Effector memory CD4-positive, alpha-beta T cell (primary cell): ENCODE data around the gene BPIFB1.

Experiments
- DNase-seq, 3 donors: peaks; one replicate each; pipeline ENCODE4 v3.0.0-alpha.2; 2020
- H3K27ac ChIP-seq: 2 replicates; pipeline ENCODE4 v1.7.0; 2013; ENCODE audit warnings: mild to moderate bottlenecking, low read length, moderate library complexity; ENCODE audit not compliant: insufficient read depth, poor library complexity, severe bottlenecking
- H3K27me3 ChIP-seq: replicated peaks from 2 replicates; pipeline ENCODE4 v1.7.0; 2013; ENCODE audit warnings: mild to moderate bottlenecking, low read length; ENCODE audit not compliant: insufficient read depth, control insufficient read depth, poor library complexity, severe bottlenecking
- H3K36me3 ChIP-seq: 2 replicates; pipeline ENCODE4 v1.7.0; 2013; ENCODE audit warnings: mild to moderate bottlenecking, low read length, moderate library complexity; ENCODE audit not compliant: control insufficient read depth, insufficient read depth
- H3K4me1 ChIP-seq: 2 replicates; pipeline ENCODE4 v1.7.0; 2013; ENCODE audit warnings: low read length, mild to moderate bottlenecking; ENCODE audit not compliant: control insufficient read depth, insufficient read depth, poor library complexity, severe bottlenecking
- H3K4me3 ChIP-seq: 2 replicates; pipeline ENCODE4 v1.7.0; 2013; ENCODE audit warnings: low read length, low read depth, mild to moderate bottlenecking; ENCODE audit not compliant: insufficient read depth, poor library complexity, severe bottlenecking
- H3K9me3 ChIP-seq: 2 replicates; pipeline ENCODE4 v1.7.0; 2013; ENCODE audit warnings: mild to moderate bottlenecking, low read length, moderate library complexity; ENCODE audit not compliant: control insufficient read depth

The BPIFB1 gene

DNA sequence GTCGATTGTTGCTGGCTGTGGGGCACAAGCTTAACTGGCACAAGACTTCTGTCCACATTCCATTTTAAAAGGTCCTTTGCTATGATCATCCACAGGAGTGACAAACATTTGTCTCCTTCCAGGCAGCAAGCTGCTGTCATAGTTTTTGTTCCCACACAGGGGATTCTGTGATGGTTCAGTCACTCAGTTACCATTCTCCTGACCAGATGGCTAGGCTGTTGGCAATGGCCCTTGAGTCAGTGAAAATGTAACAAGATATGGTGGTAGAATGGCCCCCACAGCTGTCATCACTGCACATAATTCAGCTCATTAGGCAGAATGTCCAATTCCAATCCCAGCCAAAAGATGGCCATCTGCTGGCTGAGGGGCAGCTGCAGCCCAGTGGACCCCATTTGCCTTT, 33.6 kb upstream of the BPIFB1 start:
- Histone ChIP-seq H3K9me3 (no peaks in the 10 kb centered on the region), H3K36me3 (no peaks in the 10 kb centered on the region), H3K27me3 (no peaks in the 10 kb centered on the region), H3K4me3 (no peak overlapping the region), H3K4me1 (no peaks in the 10 kb centered on the region), H3K27ac (no peak overlapping the region)
- no peak for DNase-seq

DNA sequence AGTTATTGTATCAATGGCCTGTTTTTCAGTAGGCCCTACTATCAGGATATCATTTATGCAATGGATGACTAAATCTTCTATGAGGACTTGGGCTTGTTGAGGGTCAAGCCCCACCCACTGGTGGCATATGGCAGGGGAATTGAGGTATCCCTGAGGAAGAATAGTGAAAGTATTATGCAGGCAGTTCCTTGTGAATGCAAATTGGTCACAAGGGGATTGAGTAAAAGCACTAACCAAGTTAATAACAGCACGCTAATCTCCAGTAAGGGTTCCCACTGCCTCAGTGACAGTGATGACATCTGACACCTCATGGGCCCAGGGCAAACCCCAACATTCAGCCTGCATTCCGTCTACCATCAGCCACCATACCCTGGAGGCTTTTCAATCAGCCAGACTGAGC, 32.3 kb upstream of the BPIFB1 start:
- Histone ChIP-seq H3K27me3 (no peaks in the 10 kb centered on the region), H3K4me1 (no peaks in the 10 kb centered on the region), H3K27ac (no peak overlapping the region), H3K4me3 (no peak overlapping the region), H3K9me3 (no peaks in the 10 kb centered on the region), H3K36me3 (no peaks in the 10 kb centered on the region)
- no peak for DNase-seq

GRCh38 chr20:33251496-33251895, 31.5 kb upstream of the BPIFB1 start:
- no peaks in the 10 kb centered on the region for H3K27me3 ChIP-seq
- H3K36me3 ChIP-seq = no peaks in the 10 kb centered on the region
- no peak overlapping the region for H3K4me3 ChIP-seq
- H3K9me3 ChIP-seq = no peaks in the 10 kb centered on the region
- DNase-seq = no peak
- no peak overlapping the region for H3K27ac ChIP-seq
- no peaks in the 10 kb centered on the region for H3K4me1 ChIP-seq

DNA sequence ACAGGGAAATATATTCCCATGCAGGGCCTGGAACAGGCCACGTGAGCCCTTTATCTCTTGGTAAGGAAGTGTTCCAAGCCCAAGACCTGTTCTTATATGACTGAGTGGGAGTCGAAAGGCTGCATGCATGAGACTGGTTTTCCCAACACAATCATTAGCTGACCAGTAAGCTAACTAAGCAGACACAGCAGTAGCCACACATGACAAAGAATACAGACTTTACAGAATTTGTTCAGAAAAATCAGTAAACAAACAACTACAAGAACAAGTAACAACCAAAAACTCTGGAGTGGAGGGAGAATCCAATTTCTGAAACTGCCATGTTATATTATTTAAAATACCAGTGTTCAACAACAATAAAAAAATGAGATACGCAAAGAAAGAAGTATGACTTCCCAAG, 30.6 kb upstream of the BPIFB1 start:
- H3K27ac ChIP-seq = no peak overlapping the region
- H3K27me3 ChIP-seq = no peaks in the 10 kb centered on the region
- H3K4me3 ChIP-seq = no peak overlapping the region
- H3K4me1 ChIP-seq = no peaks in the 10 kb centered on the region
- DNase-seq = no peak
- H3K9me3 ChIP-seq = no peaks in the 10 kb centered on the region
- H3K36me3 ChIP-seq = no peaks in the 10 kb centered on the region

DNA sequence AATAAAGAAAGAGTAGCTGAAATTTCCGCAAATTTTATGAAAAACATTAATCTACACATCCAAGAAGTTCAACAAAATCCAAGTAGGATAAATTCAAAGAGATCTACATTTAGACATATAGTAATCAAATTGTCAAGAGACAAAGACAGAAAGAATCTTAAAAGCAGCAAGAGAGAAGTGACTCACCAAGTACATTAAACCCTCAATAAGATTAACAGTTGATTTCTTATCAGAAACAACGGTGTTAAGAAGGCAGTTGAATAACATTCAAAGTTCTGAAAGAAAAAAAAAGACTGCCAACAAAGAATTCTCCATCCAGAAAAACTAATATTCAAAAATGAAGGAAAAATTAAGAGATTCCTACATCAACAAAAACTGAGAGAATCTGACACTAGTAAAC, 28.0 kb upstream of the BPIFB1 start:
- H3K4me1 ChIP-seq = no peaks in the 10 kb centered on the region
- H3K27me3 ChIP-seq = no peaks in the 10 kb centered on the region
- no peaks in the 10 kb centered on the region for H3K9me3 ChIP-seq
- H3K36me3 ChIP-seq = no peaks in the 10 kb centered on the region
- H3K27ac ChIP-seq = no peak overlapping the region
- DNase-seq = no peak
- H3K4me3 ChIP-seq = no peak overlapping the region

- no peak overlapping the region for H3K4me3 ChIP-seq
- DNase-seq = no peak
- no peaks in the 10 kb centered on the region for H3K36me3 ChIP-seq
- H3K4me1 ChIP-seq = no peaks in the 10 kb centered on the region
- no peak overlapping the region for H3K27ac ChIP-seq
- H3K9me3 ChIP-seq = no peaks in the 10 kb centered on the region
- no peaks in the 10 kb centered on the region for H3K27me3 ChIP-seq
Measured at GRCh38 chr20:33257237-33257636, 25.8 kb upstream of the BPIFB1 start.

DNA sequence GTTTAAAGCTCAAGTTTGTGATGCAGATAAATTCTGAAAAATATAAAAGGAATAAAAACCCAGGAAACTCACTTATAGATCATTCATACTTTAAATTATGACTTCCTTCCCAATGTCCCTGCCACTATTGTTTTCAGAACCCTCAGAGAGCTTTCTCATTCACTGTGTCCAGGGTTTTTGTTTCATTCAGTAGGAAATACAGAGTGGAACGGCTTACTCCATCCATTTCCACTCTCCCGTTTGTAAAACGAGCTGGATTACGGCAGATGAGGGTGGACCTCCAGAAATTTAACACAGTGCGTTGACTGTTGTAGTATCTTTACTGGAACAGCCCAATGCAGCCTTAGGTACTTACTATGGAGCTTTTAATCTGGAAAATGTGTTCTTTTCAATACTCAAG, 23.6 kb upstream of the BPIFB1 start:
- no peak for DNase-seq
- H3K36me3 ChIP-seq = no peaks in the 10 kb centered on the region
- no peaks in the 10 kb centered on the region for H3K9me3 ChIP-seq
- no peaks in the 10 kb centered on the region for H3K27me3 ChIP-seq
- no peak overlapping the region for H3K27ac ChIP-seq
- no peak overlapping the region for H3K4me3 ChIP-seq
- no peaks in the 10 kb centered on the region for H3K4me1 ChIP-seq

- Histone ChIP-seq H3K4me1 (no peaks in the 10 kb centered on the region), H3K27me3 (no peaks in the 10 kb centered on the region)
- no peak for DNase-seq
Measured at GRCh38 chr20:33261465-33261864, 21.5 kb upstream of the BPIFB1 start.

DNA sequence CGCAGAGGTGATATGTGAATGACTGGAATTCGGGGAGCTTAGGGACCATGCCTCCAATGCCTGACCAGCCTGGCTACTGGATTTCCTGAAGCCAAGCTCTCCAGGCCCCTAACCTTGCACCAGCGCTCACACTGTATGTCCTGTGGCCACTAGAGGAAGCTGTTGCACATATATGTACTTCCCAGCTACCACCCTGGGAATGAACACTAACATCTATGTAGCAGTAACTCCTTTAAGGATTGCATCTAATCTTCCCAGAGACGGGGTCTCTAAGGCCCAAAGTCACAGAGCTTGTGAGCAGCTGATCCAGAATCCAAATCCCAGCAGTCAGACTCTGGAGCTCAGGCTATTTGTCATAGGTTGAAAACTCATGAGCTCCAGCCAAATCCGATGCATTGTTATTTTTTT, 20.4 kb upstream of the BPIFB1 start:
- no peak for DNase-seq
- H3K36me3 ChIP-seq = no peaks in the 10 kb centered on the region
- H3K9me3 ChIP-seq = no peaks in the 10 kb centered on the region
- H3K27ac ChIP-seq = no peak overlapping the region
- no peak overlapping the region for H3K4me3 ChIP-seq
- no peaks in the 10 kb centered on the region for H3K27me3 ChIP-seq
- no peaks in the 10 kb centered on the region for H3K4me1 ChIP-seq

More at GRCh38 chr20:33261465-33261864, 21.5 kb upstream of the BPIFB1 start:
- H3K27ac ChIP-seq = no peak overlapping the region
- H3K4me3 ChIP-seq = no peak overlapping the region
- no peaks in the 10 kb centered on the region for H3K9me3 ChIP-seq
- H3K36me3 ChIP-seq = no peaks in the 10 kb centered on the region

DNA sequence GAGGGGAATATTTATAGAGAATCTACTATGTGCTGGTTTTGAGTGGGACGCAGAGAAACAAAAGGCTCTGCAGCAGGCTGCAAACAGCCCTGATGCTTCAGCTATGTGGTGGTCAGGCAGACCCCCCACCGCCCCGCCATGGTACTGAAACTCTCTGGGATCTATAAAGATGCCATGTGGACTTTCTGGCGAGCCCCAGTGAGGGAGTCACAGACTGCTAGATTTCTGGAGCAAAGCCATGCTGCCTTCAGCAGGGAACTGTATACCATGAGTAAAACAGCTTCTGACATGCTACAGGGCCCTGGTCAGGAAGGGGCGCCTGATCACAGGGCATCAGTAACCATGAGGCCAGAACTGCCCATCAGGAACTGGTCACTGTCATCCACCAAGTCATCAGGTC, 19.2 kb upstream of the BPIFB1 start:
- H3K27ac ChIP-seq = no peak overlapping the region
- H3K36me3 ChIP-seq = no peaks in the 10 kb centered on the region
- no peak for DNase-seq
- H3K9me3 ChIP-seq = no peaks in the 10 kb centered on the region
- H3K27me3 ChIP-seq = no peaks in the 10 kb centered on the region
- H3K4me1 ChIP-seq = no peaks in the 10 kb centered on the region
- no peak overlapping the region for H3K4me3 ChIP-seq

DNA sequence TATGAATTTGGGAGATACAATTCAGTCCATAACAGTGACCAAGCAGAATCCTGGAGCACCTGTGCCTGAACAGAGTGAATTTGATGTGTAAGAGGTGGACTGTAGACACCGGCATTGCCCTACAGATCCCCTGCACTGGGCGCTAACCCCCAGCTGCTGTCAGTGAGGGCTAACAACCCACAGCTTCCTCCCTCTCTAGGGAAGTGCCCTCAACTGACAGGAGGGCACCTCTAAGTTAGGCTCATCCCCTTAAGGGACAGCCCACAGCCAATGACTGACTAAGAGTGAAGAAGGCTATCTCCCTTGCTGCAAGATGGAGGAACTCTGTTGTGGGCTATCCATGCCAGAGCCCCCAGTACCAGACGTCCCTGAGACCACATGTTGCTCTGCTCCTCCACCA, 15.3 kb upstream of the BPIFB1 start:
- no peak for DNase-seq
- Histone ChIP-seq H3K27ac (no peak overlapping the region), H3K36me3 (no peaks in the 10 kb centered on the region), H3K27me3 (no peaks in the 10 kb centered on the region), H3K4me1 (no peaks in the 10 kb centered on the region), H3K9me3 (no peaks in the 10 kb centered on the region), H3K4me3 (no peak overlapping the region)
